Muscle of back (tissue), 11 donors: ENCODE data around the gene COL4A1. TPM values are rescaled to one million over a fixed set of nuclear protein-coding genes. Genes with fewer than 3 reads are reported as not detected.
"Not testable (repeated sequence)": the region's sequence is repeated elsewhere in the genome, so short reads cannot be mapped to it uniquely, and the experiment has no call there.

ENCODE experiments used
- DNase-seq, 3 donors: peaks; one replicate each; pipeline versions ENCODE4 v3.0.0 to v3.0.0-alpha.2; 2013
- polyA plus RNA-seq, 10 donors: library from polyadenylated mRNA; unstranded; fragments of 120-200 nt; gene quantifications; one replicate each; pipeline ENCODE4 v1.2.1, GENCODE V29; 2013; ENCODE audit not compliant: insufficient read length in 10 of 10

Gene COL4A1
- polyA plus RNA-seq, 10 donors, result 614 to 866 (median 684) TPM

- no peak for DNase-seq
Measured at GRCh38 chr13:110119935-110120905, 186.7 kb downstream of the COL4A1 start.

GRCh38 chr13:110118106-110118505, 188.9 kb downstream of the COL4A1 start:
- no peak for DNase-seq

GRCh38 chr13:110116072-110116487, 190.9 kb downstream of the COL4A1 start:
- DNase-seq, result peak; percentile 53 to 85 (median 68)

GRCh38 chr13:110115591-110115990, 191.4 kb downstream of the COL4A1 start:
- DNase-seq, result peak in 1 of 3 donors; percentile 61

GRCh38 chr13:110114316-110114715, 192.6 kb downstream of the COL4A1 start:
- DNase-seq, result no peak

- no peak for DNase-seq
Measured at GRCh38 chr13:110113284-110113764, 193.6 kb downstream of the COL4A1 start.

GRCh38 chr13:110112379-110112778, 194.6 kb downstream of the COL4A1 start:
- DNase-seq, result not testable (repeated sequence)

GRCh38 chr13:110110783-110111182, 196.2 kb downstream of the COL4A1 start:
- DNase-seq, result no peak

- peak; percentile 42 to 79 (median 75) for DNase-seq
Measured at GRCh38 chr13:110109910-110110309, 197.0 kb downstream of the COL4A1 start.

GRCh38 chr13:110109140-110109783, 197.7 kb downstream of the COL4A1 start:
- DNase-seq, result no peak

- DNase-seq, result peak; percentile 78 to 88 (median 82)
Measured at GRCh38 chr13:110108348-110109139, 198.4 kb downstream of the COL4A1 start.

- DNase-seq, result no peak
Measured at GRCh38 chr13:110107568-110108347, 199.2 kb downstream of the COL4A1 start.

GRCh38 chr13:110106726-110107125, 200.2 kb downstream of the COL4A1 start:
- no peak for DNase-seq

- DNase-seq, result no peak
Measured at GRCh38 chr13:110105136-110105535, 201.8 kb downstream of the COL4A1 start.

GRCh38 chr13:110103534-110103933, 203.4 kb downstream of the COL4A1 start:
- no peak for DNase-seq

- DNase-seq, result no peak
Measured at GRCh38 chr13:110103026-110103425, 203.9 kb downstream of the COL4A1 start.

GRCh38 chr13:110102053-110102452, 204.9 kb downstream of the COL4A1 start:
- DNase-seq, result no peak

GRCh38 chr13:110099922-110100321, 207.0 kb downstream of the COL4A1 start:
- no peak for DNase-seq
